DND-41 (cell line): Measurements from ENCODE around the gene SORCS1.

Experiments used
- EZH2 ChIP-seq: IDR thresholded peaks from 3 replicates; pipeline ENCODE4 v1.6.1; 2012; ENCODE audit warnings: borderline replicate concordance, low read depth, mild to moderate bottlenecking, moderate library complexity, low read length, inconsistent platforms; ENCODE audit not compliant: severe bottlenecking
- TF ChIP-seq, protein P1 (sequence below): IDR thresholded peaks from 2 replicates; pipeline ENCODE4 v1.5.1; 2012; ENCODE audit warnings: borderline replicate concordance, low read length, moderate library complexity, mild to moderate bottlenecking; ENCODE audit not compliant: poor library complexity, severe bottlenecking; ENCODE audit errors: extremely low read depth

DNA sequence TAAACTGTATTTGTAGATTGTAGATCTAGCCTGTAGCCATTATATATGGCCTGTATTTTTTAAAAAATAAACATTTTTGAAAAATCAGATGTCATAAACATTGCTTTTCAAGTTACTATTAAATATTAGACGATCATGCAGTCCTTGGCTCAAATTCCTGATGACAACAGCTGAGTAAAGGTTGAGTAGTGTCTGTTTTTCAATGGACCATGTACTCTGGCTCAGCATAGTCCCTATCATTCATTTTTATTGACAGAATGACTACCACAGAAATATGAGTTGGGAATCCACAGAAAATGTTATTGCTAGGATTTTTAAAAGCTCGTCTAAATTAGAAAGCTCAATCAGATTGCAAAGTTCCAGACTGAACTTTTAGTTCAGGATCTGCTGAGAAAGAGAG is 145.4 kb downstream of the SORCS1 start:
- no peak for TF ChIP-seq EZH2
- TF ChIP-seq, protein P1, sequence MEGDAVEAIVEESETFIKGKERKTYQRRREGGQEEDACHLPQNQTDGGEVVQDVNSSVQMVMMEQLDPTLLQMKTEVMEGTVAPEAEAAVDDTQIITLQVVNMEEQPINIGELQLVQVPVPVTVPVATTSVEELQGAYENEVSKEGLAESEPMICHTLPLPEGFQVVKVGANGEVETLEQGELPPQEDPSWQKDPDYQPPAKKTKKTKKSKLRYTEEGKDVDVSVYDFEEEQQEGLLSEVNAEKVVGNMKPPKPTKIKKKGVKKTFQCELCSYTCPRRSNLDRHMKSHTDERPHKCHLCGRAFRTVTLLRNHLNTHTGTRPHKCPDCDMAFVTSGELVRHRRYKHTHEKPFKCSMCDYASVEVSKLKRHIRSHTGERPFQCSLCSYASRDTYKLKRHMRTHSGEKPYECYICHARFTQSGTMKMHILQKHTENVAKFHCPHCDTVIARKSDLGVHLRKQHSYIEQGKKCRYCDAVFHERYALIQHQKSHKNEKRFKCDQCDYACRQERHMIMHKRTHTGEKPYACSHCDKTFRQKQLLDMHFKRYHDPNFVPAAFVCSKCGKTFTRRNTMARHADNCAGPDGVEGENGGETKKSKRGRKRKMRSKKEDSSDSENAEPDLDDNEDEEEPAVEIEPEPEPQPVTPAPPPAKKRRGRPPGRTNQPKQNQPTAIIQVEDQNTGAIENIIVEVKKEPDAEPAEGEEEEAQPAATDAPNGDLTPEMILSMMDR = no peak
